H1 (cell line): ENCODE data around the gene CHST8. TPM values are rescaled to one million over a fixed set of nuclear protein-coding genes. Genes with fewer than 3 reads are reported as not detected.

Source experiments
- ASH2L ChIP-seq: fragments of 200-600, 300-600 bp; sonication (generic); IDR thresholded peaks from one replicate; pipeline ENCODE4 v1.7.1; 2017; ENCODE audit warnings: low read length
- CHD1 ChIP-seq: IDR thresholded peaks from 2 replicates; pipeline ENCODE4 v1.6.1; 2012; ENCODE audit warnings: low read depth, low read length, improper control_type of control experiment
- CHD7 ChIP-seq: fragments of 300-600 bp; sonication (generic); IDR thresholded peaks from 2 replicates; pipeline ENCODE4 v1.7.1; 2012; ENCODE audit warnings: low read length, moderate library complexity, mild to moderate bottlenecking, inconsistent platforms; ENCODE audit not compliant: insufficient replicate concordance
- EP300 ChIP-seq, 2 experiments: IDR thresholded peaks; 1 replicate in 1 of 2; 2 replicates in 1 of 2; pipeline ENCODE4 v1.6.1; 2011 to 2012; ENCODE audit warnings: low read depth in 2 of 2, low read length in 2 of 2, mild to moderate bottlenecking in 2 of 2, borderline replicate concordance in 1 of 2, inconsistent platforms in 1 of 2, moderate library complexity in 1 of 2
- GTF2F1 ChIP-seq: IDR thresholded peaks from 2 replicates; pipeline ENCODE4 v1.6.1; 2012; ENCODE audit warnings: low read depth, low read length, improper control_type of control experiment, borderline replicate concordance
- NRF1 ChIP-seq: IDR thresholded peaks from 2 replicates; pipeline ENCODE4 v1.6.1; 2011; ENCODE audit warnings: mild to moderate bottlenecking, low read depth, low read length, improper control_type of control experiment
- SRF ChIP-seq: IDR thresholded peaks from 2 replicates; pipeline ENCODE4 v1.6.1; 2011; ENCODE audit warnings: mild to moderate bottlenecking, low read depth, low read length, moderate library complexity
- TBP ChIP-seq: IDR thresholded peaks from 2 replicates; pipeline ENCODE4 v1.6.1; 2011; ENCODE audit warnings: low read depth, low read length, improper control_type of control experiment
- TEAD4 ChIP-seq: IDR thresholded peaks from 2 replicates; pipeline ENCODE4 v1.6.1; 2012; ENCODE audit warnings: low read depth, low read length, inconsistent platforms, mixed read lengths
- polyA plus RNA-seq, 7 experiments: library from polyadenylated mRNA; depleted of rRNA in 3 of 7; stranded (reverse) in 5 of 7; unstranded in 2 of 7; fragments of >200 nt in 5 of 7; fragments of 200-250 nt in 2 of 7; gene quantifications; 1 replicate in 5 of 7; 2 replicates in 1 of 7; 4 replicates in 1 of 7; pipeline versions ENCODE4 v1.2.1 to v1.2.3, GENCODE V29; 2011 to 2013; ENCODE audit warnings: missing spikeins in 2 of 7, mixed read lengths in 2 of 7
- total RNA-seq: library from RNA; stranded (reverse); fragmentation: NEBNext Ultra II Directional; extraction: Animal tissue kit (Norgen Biotek cat#: 25700); gene quantifications from 2 replicates; pipeline ENCODE4 v1.2.1, GENCODE V29; 2021

CHST8 gene
- total and polyA plus RNA-seq, 2 of the 8 experiments (the other 6 are each of a cell fraction or from before 2014, with no cell fraction given) = 10.8 to 28.2 TPM

GRCh38 chr19:33737681-33738371, 116.1 kb downstream of the CHST8 start (continued):
- TF ChIP-seq CHD7 = no peak
- TF ChIP-seq SRF = no peak
- no peak for TF ChIP-seq GTF2F1
- no peak for TF ChIP-seq NRF1
- TF ChIP-seq TBP = no peak
- no peak for TF ChIP-seq CHD1
- no peak for TF ChIP-seq TEAD4
- TF ChIP-seq ASH2L = no peak
- no peak for TF ChIP-seq EP300 (IDR thresholded peaks at IDR 0.05; ENCODE audit: borderline replicate concordance in 1 of 2, low read depth in 2 of 2, low read length in 2 of 2)
